Kidney tubule cell (primary cell): ENCODE data around the gene APOOL.
"Not testable (repeated sequence)": the region's sequence is repeated elsewhere in the genome, so short reads cannot be mapped to it uniquely, and the experiment has no call there.

ENCODE experiments used
- DNase-seq: peaks from one replicate; pipeline ENCODE4 v3.0.0-alpha.2; 2018; ENCODE audit warnings: low spot score

APOOL gene

GRCh38 chrX:85003655-85004244, at the start of gene APOOL:
Gene APOOL (plus strand): TSS chrX:85003877. CDS start chrX:85003913, 36 bp downstream.
- peak; percentile 86 for DNase-seq

- DNase-seq: no peak
Observed at GRCh38 chrX:84956304-84956703, 47.4 kb upstream of the APOOL start.

- no peak for DNase-seq
Observed at GRCh38 chrX:84974803-84975202, 28.9 kb upstream of the APOOL start.

GRCh38 chrX:84991739-84992138, 11.9 kb upstream of the APOOL start:
- DNase-seq: not testable (repeated sequence)

GRCh38 chrX:84993150-84993549, 10.5 kb upstream of the APOOL start:
- DNase-seq: no peak

- no peak for DNase-seq
Observed at GRCh38 chrX:85001344-85001743, 2.3 kb upstream of the APOOL start.

- DNase-seq: peak; percentile 33
Observed at GRCh38 chrX:85004255-85004654, 578 bp downstream of the APOOL start.

- no peak for DNase-seq
Observed at GRCh38 chrX:85012098-85012497, 8.4 kb downstream of the APOOL start.

- DNase-seq: not testable (repeated sequence)
Observed at GRCh38 chrX:85015351-85015750, 11.7 kb downstream of the APOOL start.

GRCh38 chrX:85017721-85018120, 14.0 kb downstream of the APOOL start:
- DNase-seq: no peak

- no peak for DNase-seq
Observed at GRCh38 chrX:85018471-85018870, 14.8 kb downstream of the APOOL start.

GRCh38 chrX:85020216-85020615, 16.5 kb downstream of the APOOL start:
- no peak for DNase-seq

GRCh38 chrX:85024044-85024443, 20.4 kb downstream of the APOOL start:
- DNase-seq: peak; percentile 69

- no peak for DNase-seq
Observed at GRCh38 chrX:85024562-85024961, 20.9 kb downstream of the APOOL start.

- DNase-seq: no peak
Observed at GRCh38 chrX:85026170-85026569, 22.5 kb downstream of the APOOL start.

GRCh38 chrX:85029043-85029442, 25.4 kb downstream of the APOOL start:
- no peak for DNase-seq

GRCh38 chrX:85031505-85031904, 27.8 kb downstream of the APOOL start:
- DNase-seq: no peak

- DNase-seq: no peak
Observed at GRCh38 chrX:85037114-85037513, 33.4 kb downstream of the APOOL start.

GRCh38 chrX:85051627-85052026, 48.0 kb downstream of the APOOL start:
- no peak for DNase-seq

GRCh38 chrX:85052205-85052604, 48.5 kb downstream of the APOOL start:
- DNase-seq: no peak

- DNase-seq: peak; percentile 70
Observed at GRCh38 chrX:85052636-85053343, 49.1 kb downstream of the APOOL start.

GRCh38 chrX:85065512-85066198, 62.0 kb downstream of the APOOL start:
- DNase-seq: no peak

- DNase-seq: not testable (repeated sequence)
Observed at GRCh38 chrX:85077247-85077646, 73.6 kb downstream of the APOOL start.
